ENCODE data around the gene SCUBE1. TPM values are rescaled to one million over a fixed set of nuclear protein-coding genes. Genes with fewer than 3 reads are reported as not detected.

Gene SCUBE1
- total and polyA plus RNA-seq, 11 donors = 0.04 to 0.40 (median 0.24) TPM; not detected in 1

DNA sequence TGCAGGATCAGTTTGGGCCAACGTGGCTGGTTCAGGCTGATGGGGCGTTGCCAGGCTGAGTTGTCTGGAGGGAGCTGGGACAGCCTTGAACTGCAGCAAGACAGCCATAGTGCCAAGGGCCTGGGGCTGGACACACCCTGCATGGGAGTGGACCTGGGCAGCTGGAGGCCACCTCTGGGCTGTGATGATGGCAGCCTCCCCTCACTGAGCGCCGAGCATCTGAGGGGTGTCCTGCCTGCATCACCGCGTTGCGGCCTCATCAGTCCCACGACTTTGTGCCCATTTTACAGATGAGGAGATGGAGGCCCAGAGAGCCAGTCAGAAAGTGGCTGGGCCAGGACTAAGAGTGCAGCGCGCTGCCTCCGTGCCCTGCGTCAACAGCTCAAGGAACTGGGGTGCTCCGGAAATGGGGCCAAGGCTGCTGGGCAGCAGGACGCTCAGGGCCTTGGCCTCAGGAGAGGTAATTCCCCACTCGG is 192.4 kb downstream of the SCUBE1 start:
- intact Hi-C loops (cut with DNase I) = no loop called here
- Histone ChIP-seq H3K36me3 (peaks cover 0 to 8% (median 0%) of the 10 kb centered on the region in 9 donors), H3K27me3 (no peaks in the 10 kb centered on the region), H3K9me3 (no peaks in the 10 kb centered on the region), H3K4me1 (peaks cover 0 to 59% (median 22%) of the 10 kb centered on the region in 12 donors), H3K4me3 (peak overlapping the region; percentile 27 to 98 (median 90)), H3K27ac (peak overlapping the region in 11 of 12 donors; percentile 77 to 96 (median 89))
- DNase-seq (no peak), ATAC-seq (peak in 2 of 4 donors; percentile 1)
- TF ChIP-seq, protein P1, sequence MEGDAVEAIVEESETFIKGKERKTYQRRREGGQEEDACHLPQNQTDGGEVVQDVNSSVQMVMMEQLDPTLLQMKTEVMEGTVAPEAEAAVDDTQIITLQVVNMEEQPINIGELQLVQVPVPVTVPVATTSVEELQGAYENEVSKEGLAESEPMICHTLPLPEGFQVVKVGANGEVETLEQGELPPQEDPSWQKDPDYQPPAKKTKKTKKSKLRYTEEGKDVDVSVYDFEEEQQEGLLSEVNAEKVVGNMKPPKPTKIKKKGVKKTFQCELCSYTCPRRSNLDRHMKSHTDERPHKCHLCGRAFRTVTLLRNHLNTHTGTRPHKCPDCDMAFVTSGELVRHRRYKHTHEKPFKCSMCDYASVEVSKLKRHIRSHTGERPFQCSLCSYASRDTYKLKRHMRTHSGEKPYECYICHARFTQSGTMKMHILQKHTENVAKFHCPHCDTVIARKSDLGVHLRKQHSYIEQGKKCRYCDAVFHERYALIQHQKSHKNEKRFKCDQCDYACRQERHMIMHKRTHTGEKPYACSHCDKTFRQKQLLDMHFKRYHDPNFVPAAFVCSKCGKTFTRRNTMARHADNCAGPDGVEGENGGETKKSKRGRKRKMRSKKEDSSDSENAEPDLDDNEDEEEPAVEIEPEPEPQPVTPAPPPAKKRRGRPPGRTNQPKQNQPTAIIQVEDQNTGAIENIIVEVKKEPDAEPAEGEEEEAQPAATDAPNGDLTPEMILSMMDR (IDR thresholded peaks at IDR 0.05) = no peak
- no peak for TF ChIP-seq POLR2A (IDR thresholded peaks at IDR 0.05)
- WGBS, 4 donors = 73 to 79% (median 75%) methylated on average over 12 to 15 of the region's 15 CpGs

DNA sequence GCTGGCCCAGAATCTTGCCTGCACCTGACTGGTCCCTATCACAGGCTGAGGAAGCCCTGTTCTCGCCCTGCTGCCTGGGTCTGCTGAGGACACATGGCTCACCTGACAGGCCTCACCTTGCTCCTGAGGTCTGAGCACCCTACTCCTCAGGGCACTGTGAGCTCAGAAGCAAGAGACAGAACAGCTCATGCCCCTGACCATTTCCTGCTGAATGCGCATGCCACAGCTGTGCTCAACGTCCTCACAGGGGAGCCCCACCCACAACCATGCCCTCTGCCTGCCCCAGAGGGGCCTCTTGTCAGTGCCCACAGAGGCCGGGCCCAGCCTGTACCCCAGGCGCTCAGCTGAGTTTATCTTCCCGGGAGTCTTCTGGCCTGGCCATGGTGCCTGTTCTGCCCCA is 194.6 kb downstream of the SCUBE1 start:
- no peaks in the 10 kb centered on the region for H3K36me3 ChIP-seq
- ATAC-seq = no peak
- peak in 2 of 5 donors; percentile 54 to 77 for DNase-seq
- no peaks in the 10 kb centered on the region for H3K9me3 ChIP-seq
- H3K4me3 ChIP-seq = no peak overlapping the region
- H3K4me1 ChIP-seq = peaks cover 0 to 41% (median 20%) of the 10 kb centered on the region in 12 donors
- no peak for TF ChIP-seq POLR2A (IDR thresholded peaks at IDR 0.05)
- H3K27me3 ChIP-seq = no peaks in the 10 kb centered on the region
- intact Hi-C loops (cut with DNase I) = no loop called here
- 59 to 87% (median 65%) methylated on average over 4 to 6 of the region's 6 CpGs for WGBS, 4 donors
- H3K27ac ChIP-seq = peak overlapping the region in 1 of 12 donors; percentile 81

DNA sequence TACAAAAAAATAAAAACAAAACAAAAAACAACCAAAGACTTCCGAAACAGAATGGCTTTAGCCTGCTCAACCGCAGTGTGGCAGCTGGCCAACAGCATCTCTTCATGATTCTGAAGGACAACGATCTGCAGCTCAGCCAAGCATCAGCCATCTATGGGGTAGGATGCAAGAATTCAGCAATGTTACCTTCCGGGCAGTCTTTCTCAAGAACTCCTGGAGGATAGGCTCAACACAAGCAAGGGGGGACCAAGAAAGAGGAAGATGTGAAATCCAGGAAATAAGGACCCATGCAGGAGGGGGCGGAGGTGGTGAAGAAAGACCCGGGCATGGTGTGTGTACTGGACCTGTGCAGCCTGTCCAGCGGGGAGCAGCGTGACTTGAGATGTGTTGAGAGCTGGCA is 195.4 kb downstream of the SCUBE1 start:
- Histone ChIP-seq H3K4me1 (peaks cover 0 to 40% (median 21%) of the 10 kb centered on the region in 12 donors), H3K27me3 (no peaks in the 10 kb centered on the region), H3K27ac (peak overlapping the region in 2 of 12 donors; percentile 24 to 81), H3K4me3 (peak overlapping the region in 1 of 12 donors; percentile 13), H3K36me3 (no peaks in the 10 kb centered on the region), H3K9me3 (no peaks in the 10 kb centered on the region)
- ATAC-seq = no peak
- intact Hi-C loops (cut with DNase I) = no loop called here
- peak in 1 of 5 donors; percentile 51 for DNase-seq
- WGBS, 4 donors = 62 to 68% (median 67%) methylated on average over 8 of the region's 8 CpGs
- TF ChIP-seq POLR2A (IDR thresholded peaks at IDR 0.05) = no peak
- TF ChIP-seq, protein P1 (IDR thresholded peaks at IDR 0.05) = no peak

Other genes with a start within 250 kb of the SCUBE1 start
- gene BIK, start 232.6 kb downstream of the SCUBE1 start, total RNA-seq = under 1 TPM in 2 of 9 donors, not detected in 7; 0.23 to 0.88 TPM
- under 1 TPM; 0.28 to 0.65 TPM for gene BIK, start 232.6 kb downstream of the SCUBE1 start, polyA plus RNA-seq
- 10 to 100 TPM; 13.4 to 31.1 (median 15.7) TPM for gene MCAT, start 200.0 kb downstream of the SCUBE1 start, total RNA-seq
- gene MCAT, start 200.0 kb downstream of the SCUBE1 start, polyA plus RNA-seq = 10 to 100 TPM; 13.4 to 32.6 TPM
- 100 to 1,000 TPM in 7 of 9 donors, 10 to 100 TPM in 2; 69.0 to 335 (median 112) TPM for gene TSPO, start 191.8 kb downstream of the SCUBE1 start, total RNA-seq
- gene TSPO, start 191.8 kb downstream of the SCUBE1 start, polyA plus RNA-seq = 100 to 1,000 TPM; 218 TPM
- gene TTLL12, start 156.2 kb downstream of the SCUBE1 start, total RNA-seq = 10 to 100 TPM in 7 of 9 donors, 1 to 10 TPM in 2; 8.6 to 21.5 (median 11.9) TPM
- gene TTLL12, start 156.2 kb downstream of the SCUBE1 start, polyA plus RNA-seq = 10 to 100 TPM in 1 of 2 donors, 1 to 10 TPM in 1; 8.0 to 29.0 TPM
- under 1 TPM in 1 of 9 donors, not detected in 8; 0.12 TPM for gene MPPED1, start 68.6 kb upstream of the SCUBE1 start, total RNA-seq
- not detected for gene MPPED1, start 68.6 kb upstream of the SCUBE1 start, polyA plus RNA-seq